NB4 (cell line): ENCODE measurements around the gene EXD3.

Experiments used
- MAX ChIP-seq: IDR thresholded peaks from 2 replicates; pipeline ENCODE4 v1.6.1; 2011; ENCODE audit warnings: low read depth, low read length
- MYC ChIP-seq: IDR thresholded peaks from 2 replicates; pipeline ENCODE4 v1.6.1; 2011; ENCODE audit warnings: low read depth, low read length
- POLR2A ChIP-seq: IDR thresholded peaks from 2 replicates; pipeline ENCODE4 v1.6.1; 2011; ENCODE audit warnings: mild to moderate bottlenecking; ENCODE audit not compliant: insufficient read length; ENCODE audit errors: extremely low read depth
- TF ChIP-seq, protein P1 (sequence below): IDR thresholded peaks from one replicate; pipeline ENCODE4 v1.5.1; 2012; ENCODE audit warnings: low read depth, low read length

DNA sequence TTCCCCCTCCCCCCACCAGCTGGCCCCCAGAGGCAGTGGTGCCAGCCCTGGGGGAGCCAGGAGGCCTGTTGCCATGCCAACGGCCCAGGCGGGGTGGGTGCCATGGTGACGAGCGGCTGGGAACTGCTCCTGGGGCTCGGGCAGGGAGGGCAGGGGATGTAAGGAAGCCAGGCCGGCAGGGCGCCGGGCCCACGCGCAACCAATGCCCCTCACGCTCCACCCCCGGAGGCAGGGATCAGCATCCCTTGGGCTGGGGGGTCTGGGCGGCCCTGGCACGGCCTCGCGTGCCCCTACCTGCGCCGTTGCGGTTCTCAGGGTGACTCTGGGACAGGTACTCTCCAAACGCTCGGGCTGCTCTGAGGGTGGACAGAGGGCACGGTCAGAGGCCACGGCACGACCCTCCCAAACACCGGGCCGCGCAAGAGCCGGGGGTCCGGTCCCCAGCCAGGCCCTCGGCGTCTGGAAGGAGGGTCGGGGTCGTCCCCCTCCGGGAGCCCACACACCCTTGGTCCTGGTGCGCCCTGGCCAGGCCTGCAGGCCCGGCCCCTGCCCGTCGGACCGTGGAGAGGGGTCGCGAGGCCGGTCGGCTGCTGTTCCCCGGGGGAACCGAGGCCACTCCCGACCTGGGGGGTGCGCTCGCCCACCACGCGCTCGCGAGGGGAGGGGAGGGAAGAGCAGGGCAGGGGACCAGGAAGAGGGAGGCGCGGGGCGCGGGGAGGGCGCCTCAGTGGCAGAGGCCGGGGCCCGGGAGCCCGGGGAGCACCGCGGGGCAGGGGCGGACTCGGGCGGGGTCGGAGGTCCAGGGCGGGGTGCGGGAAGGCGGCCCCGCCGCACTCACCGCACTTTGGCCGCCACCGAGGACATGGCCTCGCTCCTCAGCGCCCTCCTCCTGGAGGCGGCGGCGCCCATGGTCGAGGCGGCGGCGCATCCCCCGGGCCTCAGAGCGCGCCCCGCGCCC lies 35.5 kb upstream of the EXD3 start:
- TF ChIP-seq, protein P1, sequence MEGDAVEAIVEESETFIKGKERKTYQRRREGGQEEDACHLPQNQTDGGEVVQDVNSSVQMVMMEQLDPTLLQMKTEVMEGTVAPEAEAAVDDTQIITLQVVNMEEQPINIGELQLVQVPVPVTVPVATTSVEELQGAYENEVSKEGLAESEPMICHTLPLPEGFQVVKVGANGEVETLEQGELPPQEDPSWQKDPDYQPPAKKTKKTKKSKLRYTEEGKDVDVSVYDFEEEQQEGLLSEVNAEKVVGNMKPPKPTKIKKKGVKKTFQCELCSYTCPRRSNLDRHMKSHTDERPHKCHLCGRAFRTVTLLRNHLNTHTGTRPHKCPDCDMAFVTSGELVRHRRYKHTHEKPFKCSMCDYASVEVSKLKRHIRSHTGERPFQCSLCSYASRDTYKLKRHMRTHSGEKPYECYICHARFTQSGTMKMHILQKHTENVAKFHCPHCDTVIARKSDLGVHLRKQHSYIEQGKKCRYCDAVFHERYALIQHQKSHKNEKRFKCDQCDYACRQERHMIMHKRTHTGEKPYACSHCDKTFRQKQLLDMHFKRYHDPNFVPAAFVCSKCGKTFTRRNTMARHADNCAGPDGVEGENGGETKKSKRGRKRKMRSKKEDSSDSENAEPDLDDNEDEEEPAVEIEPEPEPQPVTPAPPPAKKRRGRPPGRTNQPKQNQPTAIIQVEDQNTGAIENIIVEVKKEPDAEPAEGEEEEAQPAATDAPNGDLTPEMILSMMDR, result no peak
- TF ChIP-seq POLR2A (no peak), MAX (no peak), MYC (no peak)
